C4-2B (cell line): ENCODE data around the gene GLYATL1B.

Source experiments
- ZFX ChIP-seq: fragments of 450-650 bp; IDR thresholded peaks from 2 replicates; pipeline ENCODE4 v1.6.1; 2017
- TF ChIP-seq, protein P1 (sequence below): fragments of 450-650 bp; conservative IDR thresholded peaks from 2 replicates; pipeline ENCODE4 v1.5.1; 2017; ENCODE audit warnings: mild to moderate bottlenecking

DNA sequence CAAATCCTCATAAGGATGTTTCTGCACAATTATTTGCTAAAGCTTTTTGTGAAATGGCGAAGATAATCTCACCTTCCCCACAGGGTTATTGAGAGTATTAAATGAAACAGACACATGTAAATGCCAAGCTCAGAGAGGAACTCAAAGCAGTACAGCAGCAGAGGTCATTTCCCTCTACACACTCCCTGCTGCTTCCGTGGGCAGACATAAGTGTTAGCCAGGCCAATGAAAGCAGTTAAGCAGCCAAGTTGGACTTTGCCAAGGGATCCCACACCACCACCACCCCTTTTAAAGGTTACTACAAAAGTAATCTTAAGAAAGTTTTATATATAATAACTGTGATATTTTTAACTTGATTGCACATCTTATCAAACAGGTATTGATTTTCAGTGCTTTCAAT lies 52.5 kb downstream of the GLYATL1B start:
- TF ChIP-seq, protein P1, sequence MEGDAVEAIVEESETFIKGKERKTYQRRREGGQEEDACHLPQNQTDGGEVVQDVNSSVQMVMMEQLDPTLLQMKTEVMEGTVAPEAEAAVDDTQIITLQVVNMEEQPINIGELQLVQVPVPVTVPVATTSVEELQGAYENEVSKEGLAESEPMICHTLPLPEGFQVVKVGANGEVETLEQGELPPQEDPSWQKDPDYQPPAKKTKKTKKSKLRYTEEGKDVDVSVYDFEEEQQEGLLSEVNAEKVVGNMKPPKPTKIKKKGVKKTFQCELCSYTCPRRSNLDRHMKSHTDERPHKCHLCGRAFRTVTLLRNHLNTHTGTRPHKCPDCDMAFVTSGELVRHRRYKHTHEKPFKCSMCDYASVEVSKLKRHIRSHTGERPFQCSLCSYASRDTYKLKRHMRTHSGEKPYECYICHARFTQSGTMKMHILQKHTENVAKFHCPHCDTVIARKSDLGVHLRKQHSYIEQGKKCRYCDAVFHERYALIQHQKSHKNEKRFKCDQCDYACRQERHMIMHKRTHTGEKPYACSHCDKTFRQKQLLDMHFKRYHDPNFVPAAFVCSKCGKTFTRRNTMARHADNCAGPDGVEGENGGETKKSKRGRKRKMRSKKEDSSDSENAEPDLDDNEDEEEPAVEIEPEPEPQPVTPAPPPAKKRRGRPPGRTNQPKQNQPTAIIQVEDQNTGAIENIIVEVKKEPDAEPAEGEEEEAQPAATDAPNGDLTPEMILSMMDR: no peak
- no peak for TF ChIP-seq ZFX
